Cardiac ventricle fibroblast (primary cell): ENCODE data around the gene MARVELD1. TPM values are rescaled to one million over a fixed set of nuclear protein-coding genes. Genes with fewer than 3 reads are reported as not detected.

Source experiments
- total RNA-seq: library from RNA; depleted of rRNA; stranded (reverse); fragments of >200 nt; gene quantifications from 2 replicates; pipeline ENCODE4 v1.2.3, GENCODE V29; 2015

The MARVELD1 gene
- total RNA-seq: 42.2 and 42.3 TPM in 2 replicates

DNA sequence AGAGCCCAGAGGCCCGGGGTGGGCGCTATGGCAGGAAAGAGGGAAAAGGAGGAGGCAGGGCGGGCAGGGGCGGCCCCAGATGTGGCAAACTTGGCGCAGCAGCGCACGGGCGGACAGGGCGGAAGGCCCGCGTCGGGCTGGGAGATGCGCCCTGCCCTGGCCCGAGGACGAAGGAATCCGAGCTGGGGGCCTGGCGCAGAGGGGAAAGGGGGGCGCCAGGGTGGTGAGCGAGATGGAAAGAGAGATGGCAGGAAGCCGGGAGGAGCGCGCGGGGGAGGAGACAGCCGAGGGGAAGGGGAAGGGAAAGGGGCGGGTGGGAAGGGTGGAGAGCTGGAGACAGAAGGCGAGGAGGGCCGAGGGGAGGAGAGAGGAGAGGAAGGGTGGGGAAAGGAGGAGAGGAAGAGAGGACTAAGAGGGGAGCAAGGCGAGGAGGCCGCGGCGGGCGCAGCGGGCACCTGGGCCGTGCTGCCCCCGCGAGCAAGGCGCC, at the start of gene MARVELD1:
MARVELD1 (plus strand) TSS at position 392 of the 487 bp plus-strand sequence. CDS start 147 bp downstream, outside the sequence.

DNA sequence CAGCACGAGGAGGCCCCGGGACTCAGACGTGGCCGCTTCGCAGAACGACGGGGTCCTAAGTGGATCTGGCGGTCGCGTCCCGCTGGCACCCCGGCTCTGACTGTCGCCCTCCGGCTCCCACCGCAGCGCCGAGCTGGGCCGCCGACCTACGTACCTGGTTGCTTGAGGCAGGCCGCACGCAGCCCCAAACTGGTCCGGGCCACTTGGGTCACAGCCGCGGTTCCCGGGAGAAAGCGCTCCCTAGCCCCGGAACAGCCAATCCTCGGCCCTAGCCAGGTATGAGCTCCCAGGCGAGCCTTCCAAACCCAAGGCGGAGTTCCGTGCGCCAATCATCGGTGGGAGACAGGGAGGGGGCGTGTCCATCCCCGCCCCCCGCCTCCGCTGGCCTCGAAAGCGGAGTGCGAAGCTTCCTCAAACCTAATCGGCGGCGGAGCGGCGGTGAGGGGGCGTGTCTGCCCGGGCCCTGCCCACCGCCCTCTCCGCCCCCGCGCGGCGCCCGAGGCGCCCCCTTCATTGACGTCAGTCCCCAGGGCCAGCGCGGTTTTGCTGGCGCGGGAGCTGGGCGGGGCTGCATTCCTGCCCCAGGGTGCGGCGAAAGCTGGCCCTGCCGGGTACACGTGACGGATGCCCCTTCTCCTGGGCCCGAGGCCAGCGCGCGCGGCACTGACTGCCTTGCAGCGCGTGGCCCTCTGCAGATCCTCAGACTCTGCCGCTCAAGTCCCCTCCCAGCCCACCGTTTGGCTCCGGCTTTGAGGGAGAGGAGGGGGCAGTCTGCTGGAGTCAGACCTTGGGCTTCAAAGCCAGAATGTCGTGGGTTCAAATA, 26.4 kb upstream of the MARVELD1 start, which contains the start of gene AVPI1:
AVPI1 (minus strand) TSS at position 280 of the 823 bp plus-strand sequence. CDS start 7,336 bp downstream, outside the sequence.

DNA sequence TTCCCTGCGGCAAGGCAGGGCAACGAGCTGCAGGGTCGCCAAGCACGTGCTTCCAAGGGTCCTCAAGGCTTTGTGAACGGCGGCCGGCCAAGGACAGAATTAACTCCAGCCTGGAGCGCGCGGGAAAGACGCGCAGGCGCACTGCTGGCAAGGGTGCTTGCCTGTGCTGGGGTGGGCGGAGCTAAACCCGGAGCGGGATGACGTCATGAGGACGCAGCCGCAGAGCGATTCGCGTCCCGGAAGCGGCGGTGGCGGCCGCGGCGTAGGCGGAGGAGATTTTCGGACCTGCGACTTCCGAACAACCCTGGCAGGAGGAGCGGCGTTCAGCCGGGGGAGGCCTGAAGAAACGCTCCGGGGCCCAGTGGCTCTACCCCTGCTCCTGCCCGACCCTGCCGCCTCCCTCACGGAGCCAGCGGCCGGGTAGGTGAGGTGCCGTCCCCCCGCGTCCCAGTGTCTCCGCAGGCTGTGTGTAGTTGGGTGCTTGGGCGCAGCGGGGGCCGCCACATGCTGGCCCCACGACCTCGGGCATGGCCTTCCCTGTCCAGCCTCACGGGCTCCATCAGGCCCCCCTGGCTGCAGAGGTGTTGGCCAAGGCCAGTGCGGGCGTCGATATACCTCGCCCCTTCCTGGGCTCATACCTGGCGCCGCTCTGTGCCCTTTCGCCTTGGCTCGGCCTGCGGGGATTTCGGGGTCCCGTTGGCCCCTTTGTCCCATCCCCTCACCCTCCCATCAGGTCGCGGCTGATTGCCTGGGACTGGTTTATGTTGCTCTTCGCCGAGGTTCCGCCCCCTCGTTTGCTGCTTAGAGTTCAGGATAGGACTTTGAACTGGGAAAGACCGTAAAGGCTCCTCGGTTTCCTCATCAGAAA, 23.6 kb downstream of the MARVELD1 start, which contains the start of gene ZFYVE27:
ZFYVE27 (plus strand) TSS at position 227 of the 868 bp plus-strand sequence. CDS start 1,350 bp downstream, outside the sequence.

Other genes starting within 250 kb of the MARVELD1 start
- 96.3 and 108 TPM in 2 replicates for gene MMS19, start 215.3 kb upstream of the MARVELD1 start, total RNA-seq
- 48.3 and 48.9 TPM in 2 replicates for gene UBTD1, start 214.8 kb upstream of the MARVELD1 start, total RNA-seq
- not detected in 2 replicates for gene ANKRD2, start 141.0 kb upstream of the MARVELD1 start, total RNA-seq
- not detected in 2 replicates for gene HOGA1, start 129.3 kb upstream of the MARVELD1 start, total RNA-seq
- gene C10orf62, start 124.0 kb upstream of the MARVELD1 start, total RNA-seq: not detected in 2 replicates
- gene MORN4, start 80.2 kb upstream of the MARVELD1 start, total RNA-seq: 2.7 and 15.4 TPM in 2 replicates
- gene PI4K2A, start 73.1 kb upstream of the MARVELD1 start, total RNA-seq: 17.5 and 19.1 TPM in 2 replicates
- 6.4 and 6.8 TPM in 2 replicates for gene AVPI1, start 26.5 kb upstream of the MARVELD1 start, total RNA-seq
- 11.2 and 11.4 TPM in 2 replicates for gene ZFYVE27, start 23.4 kb downstream of the MARVELD1 start, total RNA-seq
- 0.10 and 0.19 TPM in 2 replicates for gene SFRP5, start 58.3 kb downstream of the MARVELD1 start, total RNA-seq
- gene GOLGA7B, start 136.1 kb downstream of the MARVELD1 start, total RNA-seq: not detected in 2 replicates